Endothelial cell of umbilical vein (primary cell): Measurements from ENCODE around the gene LMTK2. TPM values are rescaled to one million over a fixed set of nuclear protein-coding genes. Genes with fewer than 3 reads are reported as not detected.

Experiments used
- BruUV-seq: library from RNA; stranded (reverse); fragments of 400-500 nt; replicated peaks from 2 replicates; lab custom pipeline; 2021; lab: Mats Ljungman, UMichigan
- CTCF ChIA-PET: fragments of 300-600, 350-600 bp; sonication (Branson Sonifier 250); formaldehyde crosslinking; loops from one replicate; lab custom pipeline; 2021; ENCODE audit warnings: antibody characterized with exemption, inconsistent platforms; lab: Charles Lee
- POLR2A ChIA-PET: fragments of 300-600, 350-600 bp; sonication (Branson Sonifier 250); formaldehyde crosslinking; loops from one replicate; lab custom pipeline; 2021; ENCODE audit warnings: antibody characterized with exemption, inconsistent platforms; lab: Charles Lee
- DNase-seq: peaks from one replicate; pipeline ENCODE4 v3.0.0-alpha.2; 2011; ENCODE audit warnings: low read depth, low spot score
- FAIRE-seq: peaks from 2 replicates; lab custom pipeline; 2011; peaks lifted over from hg19 to GRCh38; lab: Jason Lieb, UNC
- H2AFZ ChIP-seq: 2 replicates; pipeline ENCODE4 v1.6.0; 2012; ENCODE audit warnings: low read depth, low read length, control low read depth, inconsistent platforms
- H3K27ac ChIP-seq: 2 replicates; pipeline ENCODE4 v1.5.1; 2011; ENCODE audit warnings: low read depth, mild to moderate bottlenecking, control low read depth, low read length, moderate library complexity; ENCODE audit not compliant: insufficient read depth
- H3K27me3 ChIP-seq, 2 experiments: 2 replicates each; pipeline versions ENCODE4 v1.6.0 to v1.6.1; 2011; ENCODE audit warnings: low read length in 2 of 2, mixed read lengths in 1 of 2; ENCODE audit not compliant: control insufficient read depth in 2 of 2, insufficient read depth in 2 of 2
- H3K36me3 ChIP-seq, 2 experiments: 2 replicates in 1 of 2; 3 replicates in 1 of 2; pipeline ENCODE4 v1.5.1; 2011; ENCODE audit warnings: low read length in 2 of 2, mild to moderate bottlenecking in 1 of 2, moderate library complexity in 1 of 2; ENCODE audit not compliant: control insufficient read depth in 2 of 2, insufficient read depth in 2 of 2; ENCODE audit errors: extremely low read depth in 1 of 2
- H3K4me1 ChIP-seq: 3 replicates; pipeline ENCODE4 v1.5.1; 2011; ENCODE audit warnings: mild to moderate bottlenecking, low read length; ENCODE audit not compliant: control insufficient read depth, insufficient read depth; ENCODE audit errors: extremely low read depth
- H3K4me2 ChIP-seq: 2 replicates; pipeline ENCODE4 v1.6.1; 2011; ENCODE audit warnings: low read length, control low read depth, mixed read lengths; ENCODE audit not compliant: insufficient read depth
- H3K4me3 ChIP-seq, 3 experiments: fragments of 200-600 bp in 1 of 3; sonication (generic), shearing (Covaris generic) in 1 of 3; replicated peaks in 1 of 3; 2 replicates each; pipeline ENCODE4 v1.5.1; 2011 to 2016; ENCODE audit warnings: control low read depth in 3 of 3, low read length in 3 of 3, mild to moderate bottlenecking in 2 of 3, inconsistent platforms in 1 of 3, low read depth in 1 of 3, moderate library complexity in 1 of 3; ENCODE audit not compliant: insufficient read depth in 1 of 3
- H3K79me2 ChIP-seq: 2 replicates; pipeline ENCODE4 v1.6.0; 2012; ENCODE audit warnings: low read length, inconsistent platforms; ENCODE audit not compliant: control insufficient read depth, insufficient read depth
- H3K9ac ChIP-seq: replicated peaks from 2 replicates; pipeline ENCODE3; 2011; ENCODE audit warnings: low read length, control low read depth; ENCODE audit not compliant: insufficient read depth; ENCODE audit errors: extremely low read depth
- H3K9me1 ChIP-seq: replicated peaks from 3 replicates; pipeline ENCODE4 v1.6.0; 2011; ENCODE audit warnings: mild to moderate bottlenecking, low read length; ENCODE audit not compliant: control insufficient read depth, insufficient read depth; ENCODE audit errors: extremely low read depth
- H3K9me3 ChIP-seq: replicated peaks from 2 replicates; pipeline ENCODE4 v1.5.1; 2012; ENCODE audit warnings: low read length, inconsistent platforms; ENCODE audit not compliant: control insufficient read depth, insufficient read depth
- H4K20me1 ChIP-seq: replicated peaks from 2 replicates; pipeline ENCODE3; 2011; ENCODE audit warnings: mild to moderate bottlenecking, low read length; ENCODE audit not compliant: control insufficient read depth, insufficient read depth; ENCODE audit errors: extremely low read depth
- EZH2 ChIP-seq: IDR thresholded peaks from 2 replicates; pipeline ENCODE4 v1.6.1; 2012; ENCODE audit warnings: borderline replicate concordance, low read depth, mild to moderate bottlenecking, moderate library complexity, low read length, inconsistent platforms; ENCODE audit not compliant: severe bottlenecking
- FOS ChIP-seq: IDR thresholded peaks from 2 replicates; pipeline ENCODE4 v1.6.1; 2011; ENCODE audit warnings: mild to moderate bottlenecking, low read length, moderate library complexity, borderline replicate concordance; ENCODE audit not compliant: insufficient read depth
- GATA2 ChIP-seq: IDR thresholded peaks from 2 replicates; pipeline ENCODE4 v1.7.0; 2011; ENCODE audit warnings: low read depth, mild to moderate bottlenecking, moderate library complexity, mixed read lengths, low read length; ENCODE audit not compliant: insufficient read length, insufficient read depth
- JUN ChIP-seq: IDR thresholded peaks from 2 replicates; pipeline ENCODE4 v1.6.1; 2011; ENCODE audit warnings: borderline replicate concordance, low read depth; ENCODE audit not compliant: insufficient read length, insufficient read depth
- MYC ChIP-seq: IDR thresholded peaks from one replicate; pipeline ENCODE4 v1.6.1; 2011; ENCODE audit warnings: mild to moderate bottlenecking, low read depth, low read length
- POLR2A ChIP-seq: IDR thresholded peaks from 2 replicates; pipeline ENCODE4 v1.6.1; 2012; ENCODE audit warnings: low read depth, mild to moderate bottlenecking, control low read depth, low read length
- POLR2AphosphoS5 ChIP-seq: IDR thresholded peaks from 2 replicates; pipeline ENCODE4 v1.6.1; 2012; ENCODE audit warnings: low read depth, mild to moderate bottlenecking, control low read depth, low read length, moderate library complexity; ENCODE audit not compliant: insufficient read depth
- dilution Hi-C: fragments of 300-500 bp; cut with MboI; formaldehyde crosslinking; loops from one replicate; pipeline ENCODE4 v1.15.0; 2019; ENCODE audit warnings: low sequenced_read_pairs; ENCODE audit not compliant: extremely low pct_ligation_motif_present
- intact Hi-C: fragments of 100-400 bp; cut with micrococcal nuclease; formaldehyde crosslinking; loops from one replicate; pipeline ENCODE4 v1.10.0; 2022
- polyA plus RNA-seq, 4 experiments: library from polyadenylated mRNA; depleted of rRNA in 3 of 4; stranded (reverse) in 3 of 4; unstranded in 1 of 4; fragments of >200 nt; gene quantifications; 2 replicates each; pipeline versions ENCODE4 v1.2.1 to v1.2.3, GENCODE V29; 2011 to 2012; ENCODE audit warnings: missing spikeins in 1 of 4
- total RNA-seq: library from RNA; stranded (reverse); gene quantifications from 2 replicates; pipeline ENCODE4 v1.2.3, GENCODE V29; 2021
- TF ChIP-seq, protein P1 (sequence below), 2 donors: IDR thresholded peaks; 1 replicate in 1 of 2; 2 replicates in 1 of 2; pipeline ENCODE4 v1.5.1; 2011; ENCODE audit warnings: low read length in 2 of 2, mild to moderate bottlenecking in 2 of 2, moderate library complexity in 2 of 2, control low read depth in 1 of 2, inconsistent platforms in 1 of 2, low read depth in 1 of 2; ENCODE audit not compliant: insufficient read depth in 1 of 2; ENCODE audit errors: extremely low read depth in 1 of 2
- TF ChIP-seq, protein P2 (sequence below): IDR thresholded peaks from 2 replicates; pipeline ENCODE4 v1.6.1; 2011; ENCODE audit not compliant: insufficient read depth, insufficient read length

The LMTK2 gene
- total and polyA plus RNA-seq, 2 donors (not counting 3 experiments of a cell fraction or from before 2014, with no cell fraction given), result 5.9 to 13.8 TPM

- Histone ChIP-seq H3K36me3 (peaks cover 0 to 4% of the 10 kb centered on the region in 2 experiments), H2AFZ (no peak overlapping the region), H3K4me3 (no peak overlapping the region), H4K20me1 (no peaks in the 10 kb centered on the region), H3K4me1 (peaks cover 3% of the 10 kb centered on the region), H3K9me3 (no peaks in the 10 kb centered on the region), H3K79me2 (no peaks in the 10 kb centered on the region), H3K4me2 (no peak overlapping the region), H3K27ac (no peak overlapping the region), H3K9ac (no peak overlapping the region), H3K9me1 (no peaks in the 10 kb centered on the region), H3K27me3 (no peaks in the 10 kb centered on the region)
- intact Hi-C loops (no loop called here), dilution Hi-C loops (loop anchor here (25.0 kb wide), 1 partner anchor 150 kb away; no protein-coding TSS in a partner anchor)
- TF ChIP-seq POLR2AphosphoS5 (no peak), POLR2A (no peak), EZH2 (no peak), GATA2 (no peak), JUN (no peak), MYC (no peak), FOS (no peak)
- TF ChIP-seq, protein P1, sequence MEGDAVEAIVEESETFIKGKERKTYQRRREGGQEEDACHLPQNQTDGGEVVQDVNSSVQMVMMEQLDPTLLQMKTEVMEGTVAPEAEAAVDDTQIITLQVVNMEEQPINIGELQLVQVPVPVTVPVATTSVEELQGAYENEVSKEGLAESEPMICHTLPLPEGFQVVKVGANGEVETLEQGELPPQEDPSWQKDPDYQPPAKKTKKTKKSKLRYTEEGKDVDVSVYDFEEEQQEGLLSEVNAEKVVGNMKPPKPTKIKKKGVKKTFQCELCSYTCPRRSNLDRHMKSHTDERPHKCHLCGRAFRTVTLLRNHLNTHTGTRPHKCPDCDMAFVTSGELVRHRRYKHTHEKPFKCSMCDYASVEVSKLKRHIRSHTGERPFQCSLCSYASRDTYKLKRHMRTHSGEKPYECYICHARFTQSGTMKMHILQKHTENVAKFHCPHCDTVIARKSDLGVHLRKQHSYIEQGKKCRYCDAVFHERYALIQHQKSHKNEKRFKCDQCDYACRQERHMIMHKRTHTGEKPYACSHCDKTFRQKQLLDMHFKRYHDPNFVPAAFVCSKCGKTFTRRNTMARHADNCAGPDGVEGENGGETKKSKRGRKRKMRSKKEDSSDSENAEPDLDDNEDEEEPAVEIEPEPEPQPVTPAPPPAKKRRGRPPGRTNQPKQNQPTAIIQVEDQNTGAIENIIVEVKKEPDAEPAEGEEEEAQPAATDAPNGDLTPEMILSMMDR (IDR thresholded peaks at IDR 0.05; ENCODE audit: extremely low read depth in 1 of 2, insufficient read depth in 1 of 2, low read depth in 1 of 2, low read length in 2 of 2), result no peak
- TF ChIP-seq, protein P2, sequence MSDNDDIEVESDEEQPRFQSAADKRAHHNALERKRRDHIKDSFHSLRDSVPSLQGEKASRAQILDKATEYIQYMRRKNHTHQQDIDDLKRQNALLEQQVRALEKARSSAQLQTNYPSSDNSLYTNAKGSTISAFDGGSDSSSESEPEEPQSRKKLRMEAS, result no peak
- no peak for DNase-seq
- ChIA-PET CTCF (interaction anchor here (1.3 to 12.7 kb wide), 5 partner anchors 43 to 138 kb away, joined by 4 to 870 read pairs (median 6); no protein-coding TSS in a partner anchor), POLR2A (no interaction called here)
- no TSS peak for BruUV-seq
- FAIRE-seq, result no peak
These were observed 56.1 kb downstream of the LMTK2 start for GRCh38 chr7:98162758-98163157.
